WTC11 (cell line): ENCODE results near the gene RTP2. TPM values are rescaled to one million over a fixed set of nuclear protein-coding genes. Genes with fewer than 3 reads are reported as not detected.

Source experiments
- ATAC-seq: fragments of 200-7000 bp; cut with Tn5 transposase; 2 replicates; pipeline ENCODE4 v1.10.0; 2021; ENCODE audit warnings: mild to moderate bottlenecking, moderate library complexity
- CTCF ChIA-PET: fragments of 300-600 bp; sonication (Branson Sonifier 250); formaldehyde crosslinking; loops from one replicate; lab custom pipeline; 2021; ENCODE audit warnings: antibody characterized with exemption; lab: Charles Lee
- POLR2A ChIA-PET: fragments of 350-600 bp; sonication (Branson Sonifier 250); formaldehyde crosslinking; loops from one replicate; lab custom pipeline; 2021; ENCODE audit warnings: antibody characterized with exemption; lab: Charles Lee
- DNase-seq: peaks from one replicate; pipeline ENCODE4 v3.0.0; 2021; ENCODE audit warnings: low spot score
- H3K27ac Mint-ChIP-seq: 2 replicates; pipeline ENCODE4 v1.8.0; 2021; ENCODE audit warnings: mixed read lengths
- H3K27me3 Mint-ChIP-seq: 2 replicates; pipeline ENCODE4 v1.8.0; 2021; ENCODE audit warnings: low read depth, mild to moderate bottlenecking, moderate library complexity, mixed read lengths
- H3K36me3 Mint-ChIP-seq: 2 replicates; pipeline ENCODE4 v1.8.0; 2021; ENCODE audit warnings: mixed read lengths
- H3K4me1 Mint-ChIP-seq: 2 replicates; pipeline ENCODE4 v1.8.0; 2022; ENCODE audit warnings: mixed read lengths
- H3K4me3 Mint-ChIP-seq: 2 replicates; pipeline ENCODE4 v1.8.0; 2021; ENCODE audit warnings: mild to moderate bottlenecking, moderate library complexity, mixed read lengths
- H3K9me3 Mint-ChIP-seq: 2 replicates; pipeline ENCODE4 v1.8.0; 2021; ENCODE audit warnings: mixed read lengths
- ATF1 ChIP-seq: sonication (generic); formaldehyde crosslinking; IDR thresholded peaks from 2 replicates; pipeline ENCODE4 v1.8.1; 2023; ENCODE audit warnings: mild to moderate bottlenecking, moderate library complexity, missing genetic modification reagents
- ZNF232 ChIP-seq: sonication (generic); formaldehyde crosslinking; IDR thresholded peaks from 2 replicates; pipeline ENCODE4 v1.8.0; 2022; ENCODE audit warnings: mild to moderate bottlenecking, missing genetic modification reagents
- ZNF263 ChIP-seq: sonication (generic); formaldehyde crosslinking; IDR thresholded peaks from 2 replicates; pipeline ENCODE4 v1.8.1; 2022; ENCODE audit warnings: low read depth, mild to moderate bottlenecking, moderate library complexity, missing genetic modification reagents
- total RNA-seq: library from RNA; stranded (reverse); gene quantifications from 3 replicates; pipeline ENCODE4 v1.2.3, GENCODE V29; 2021
- TF ChIP-seq, protein P1 (sequence below): sonication (generic); formaldehyde crosslinking; IDR thresholded peaks from 2 replicates; pipeline ENCODE4 v1.8.0; 2022; ENCODE audit warnings: missing genetic modification reagents
- TF ChIP-seq, protein P2 (sequence below): sonication (generic); formaldehyde crosslinking; IDR thresholded peaks from 2 replicates; pipeline ENCODE4 v1.8.1; 2023; ENCODE audit warnings: mild to moderate bottlenecking, moderate library complexity, missing genetic modification reagents
- TF ChIP-seq, protein P3 (sequence below): sonication (generic); formaldehyde crosslinking; IDR thresholded peaks from 2 replicates; pipeline ENCODE4 v1.8.1; 2022; ENCODE audit warnings: low read depth, missing genetic modification reagents, borderline replicate concordance
- TF ChIP-seq, protein P4 (sequence below): sonication (generic); formaldehyde crosslinking; IDR thresholded peaks from 2 replicates; pipeline ENCODE4 v1.8.1; 2023; ENCODE audit warnings: mild to moderate bottlenecking, missing genetic modification reagents
- TF ChIP-seq, protein P5 (sequence below): fragments of 250-450 bp; sonication (Bioruptor Pico); IDR thresholded peaks from 2 replicates; pipeline ENCODE4 v1.9.0; 2021; ENCODE audit warnings: mild to moderate bottlenecking, borderline replicate concordance
- TF ChIP-seq, protein P6 (sequence below): fragments of 250-450 bp; sonication (Bioruptor Pico); IDR thresholded peaks from 2 replicates; pipeline ENCODE4 v2.1.2; 2022; ENCODE audit warnings: mild to moderate bottlenecking, moderate library complexity

Gene RTP2
- total RNA-seq, 1 experiment from 2014 or later, result not detected

DNA sequence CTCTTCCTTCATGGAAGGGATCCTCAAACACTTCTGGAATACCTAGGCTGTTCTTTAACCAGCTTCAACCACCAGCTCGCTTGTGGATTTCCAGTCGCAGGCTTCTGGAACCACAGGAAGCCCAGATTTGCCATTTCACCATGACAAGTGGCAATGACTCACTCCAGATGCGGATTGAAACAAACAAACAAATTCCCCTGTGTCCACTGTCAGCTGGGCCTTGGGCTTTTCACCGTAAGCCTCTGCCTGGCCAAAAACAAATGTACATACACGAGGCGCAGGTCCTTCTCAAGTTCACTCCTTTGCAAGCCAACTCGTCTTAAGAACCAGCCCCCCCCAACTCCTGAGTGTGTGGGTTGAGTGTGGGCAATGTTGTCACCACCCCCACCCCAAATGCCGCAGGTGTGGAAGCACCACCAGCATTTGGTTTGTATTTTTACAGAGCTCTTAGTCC is 34.1 kb upstream of the RTP2 start (continued):
- TF ChIP-seq, protein P1, sequence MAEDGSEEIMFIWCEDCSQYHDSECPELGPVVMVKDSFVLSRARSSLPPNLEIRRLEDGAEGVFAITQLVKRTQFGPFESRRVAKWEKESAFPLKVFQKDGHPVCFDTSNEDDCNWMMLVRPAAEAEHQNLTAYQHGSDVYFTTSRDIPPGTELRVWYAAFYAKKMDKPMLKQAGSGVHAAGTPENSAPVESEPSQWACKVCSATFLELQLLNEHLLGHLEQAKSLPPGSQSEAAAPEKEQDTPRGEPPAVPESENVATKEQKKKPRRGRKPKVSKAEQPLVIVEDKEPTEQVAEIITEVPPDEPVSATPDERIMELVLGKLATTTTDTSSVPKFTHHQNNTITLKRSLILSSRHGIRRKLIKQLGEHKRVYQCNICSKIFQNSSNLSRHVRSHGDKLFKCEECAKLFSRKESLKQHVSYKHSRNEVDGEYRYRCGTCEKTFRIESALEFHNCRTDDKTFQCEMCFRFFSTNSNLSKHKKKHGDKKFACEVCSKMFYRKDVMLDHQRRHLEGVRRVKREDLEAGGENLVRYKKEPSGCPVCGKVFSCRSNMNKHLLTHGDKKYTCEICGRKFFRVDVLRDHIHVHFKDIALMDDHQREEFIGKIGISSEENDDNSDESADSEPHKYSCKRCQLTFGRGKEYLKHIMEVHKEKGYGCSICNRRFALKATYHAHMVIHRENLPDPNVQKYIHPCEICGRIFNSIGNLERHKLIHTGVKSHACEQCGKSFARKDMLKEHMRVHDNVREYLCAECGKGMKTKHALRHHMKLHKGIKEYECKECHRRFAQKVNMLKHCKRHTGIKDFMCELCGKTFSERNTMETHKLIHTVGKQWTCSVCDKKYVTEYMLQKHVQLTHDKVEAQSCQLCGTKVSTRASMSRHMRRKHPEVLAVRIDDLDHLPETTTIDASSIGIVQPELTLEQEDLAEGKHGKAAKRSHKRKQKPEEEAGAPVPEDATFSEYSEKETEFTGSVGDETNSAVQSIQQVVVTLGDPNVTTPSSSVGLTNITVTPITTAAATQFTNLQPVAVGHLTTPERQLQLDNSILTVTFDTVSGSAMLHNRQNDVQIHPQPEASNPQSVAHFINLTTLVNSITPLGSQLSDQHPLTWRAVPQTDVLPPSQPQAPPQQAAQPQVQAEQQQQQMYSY (CRISPR knock-in tag), result no peak
- TF ChIP-seq, protein P2, sequence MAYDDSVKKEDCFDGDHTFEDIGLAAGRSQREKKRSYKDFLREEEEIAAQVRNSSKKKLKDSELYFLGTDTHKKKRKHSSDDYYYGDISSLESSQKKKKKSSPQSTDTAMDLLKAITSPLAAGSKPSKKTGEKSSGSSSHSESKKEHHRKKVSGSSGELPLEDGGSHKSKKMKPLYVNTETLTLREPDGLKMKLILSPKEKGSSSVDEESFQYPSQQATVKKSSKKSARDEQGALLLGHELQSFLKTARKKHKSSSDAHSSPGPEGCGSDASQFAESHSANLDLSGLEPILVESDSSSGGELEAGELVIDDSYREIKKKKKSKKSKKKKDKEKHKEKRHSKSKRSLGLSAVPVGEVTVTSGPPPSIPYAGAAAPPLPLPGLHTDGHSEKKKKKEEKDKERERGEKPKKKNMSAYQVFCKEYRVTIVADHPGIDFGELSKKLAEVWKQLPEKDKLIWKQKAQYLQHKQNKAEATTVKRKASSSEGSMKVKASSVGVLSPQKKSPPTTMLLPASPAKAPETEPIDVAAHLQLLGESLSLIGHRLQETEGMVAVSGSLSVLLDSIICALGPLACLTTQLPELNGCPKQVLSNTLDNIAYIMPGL (CRISPR knock-in tag), result no peak
- TF ChIP-seq, protein P3, sequence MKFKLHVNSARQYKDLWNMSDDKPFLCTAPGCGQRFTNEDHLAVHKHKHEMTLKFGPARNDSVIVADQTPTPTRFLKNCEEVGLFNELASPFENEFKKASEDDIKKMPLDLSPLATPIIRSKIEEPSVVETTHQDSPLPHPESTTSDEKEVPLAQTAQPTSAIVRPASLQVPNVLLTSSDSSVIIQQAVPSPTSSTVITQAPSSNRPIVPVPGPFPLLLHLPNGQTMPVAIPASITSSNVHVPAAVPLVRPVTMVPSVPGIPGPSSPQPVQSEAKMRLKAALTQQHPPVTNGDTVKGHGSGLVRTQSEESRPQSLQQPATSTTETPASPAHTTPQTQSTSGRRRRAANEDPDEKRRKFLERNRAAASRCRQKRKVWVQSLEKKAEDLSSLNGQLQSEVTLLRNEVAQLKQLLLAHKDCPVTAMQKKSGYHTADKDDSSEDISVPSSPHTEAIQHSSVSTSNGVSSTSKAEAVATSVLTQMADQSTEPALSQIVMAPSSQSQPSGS (CRISPR knock-in tag), result no peak
- TF ChIP-seq, protein P4, sequence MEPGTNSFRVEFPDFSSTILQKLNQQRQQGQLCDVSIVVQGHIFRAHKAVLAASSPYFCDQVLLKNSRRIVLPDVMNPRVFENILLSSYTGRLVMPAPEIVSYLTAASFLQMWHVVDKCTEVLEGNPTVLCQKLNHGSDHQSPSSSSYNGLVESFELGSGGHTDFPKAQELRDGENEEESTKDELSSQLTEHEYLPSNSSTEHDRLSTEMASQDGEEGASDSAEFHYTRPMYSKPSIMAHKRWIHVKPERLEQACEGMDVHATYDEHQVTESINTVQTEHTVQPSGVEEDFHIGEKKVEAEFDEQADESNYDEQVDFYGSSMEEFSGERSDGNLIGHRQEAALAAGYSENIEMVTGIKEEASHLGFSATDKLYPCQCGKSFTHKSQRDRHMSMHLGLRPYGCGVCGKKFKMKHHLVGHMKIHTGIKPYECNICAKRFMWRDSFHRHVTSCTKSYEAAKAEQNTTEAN (CRISPR knock-in tag), result no peak
- TF ChIP-seq ATF1 (CRISPR knock-in tag), result no peak

DNA sequence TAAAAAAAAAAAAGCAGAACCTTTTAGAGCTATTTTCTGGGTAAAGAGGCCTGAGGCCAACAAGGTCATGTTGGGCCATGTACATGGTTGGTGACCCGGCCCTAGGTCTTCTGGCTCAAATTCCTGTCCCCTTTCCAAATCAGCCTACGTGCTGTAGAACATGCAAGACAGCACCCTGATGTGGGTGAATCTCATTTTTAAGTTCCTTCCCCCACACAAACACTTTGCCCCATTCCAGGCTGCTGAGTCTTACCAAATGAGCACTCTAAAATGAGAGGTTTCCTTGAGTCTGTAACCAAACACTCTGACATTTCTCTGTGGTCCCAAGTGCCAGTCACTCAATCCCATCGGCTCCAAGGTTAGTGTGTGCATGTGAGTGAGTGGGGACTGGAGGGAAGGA is 33.5 kb upstream of the RTP2 start:
- H3K27me3 Mint-ChIP-seq, result peaks cover 19% of the 10 kb centered on the region
- H3K9me3 Mint-ChIP-seq, result no peaks in the 10 kb centered on the region
- DNase-seq (no peak), ATAC-seq (no peak)
- ChIA-PET POLR2A (interaction anchor here (2.3 kb wide), 1 partner anchor 10 kb away, joined by 12 read pairs; the partner anchor contains the start of gene BCL6), CTCF (interaction anchor here (1.2 to 1.7 kb wide), 4 partner anchors 10 to 1219 kb away, joined by 4 to 5 read pairs (median 5); partner anchors contain the start of gene BCL6)
- H3K4me1 Mint-ChIP-seq, result peaks cover 38% of the 10 kb centered on the region
- TF ChIP-seq, protein P5, sequence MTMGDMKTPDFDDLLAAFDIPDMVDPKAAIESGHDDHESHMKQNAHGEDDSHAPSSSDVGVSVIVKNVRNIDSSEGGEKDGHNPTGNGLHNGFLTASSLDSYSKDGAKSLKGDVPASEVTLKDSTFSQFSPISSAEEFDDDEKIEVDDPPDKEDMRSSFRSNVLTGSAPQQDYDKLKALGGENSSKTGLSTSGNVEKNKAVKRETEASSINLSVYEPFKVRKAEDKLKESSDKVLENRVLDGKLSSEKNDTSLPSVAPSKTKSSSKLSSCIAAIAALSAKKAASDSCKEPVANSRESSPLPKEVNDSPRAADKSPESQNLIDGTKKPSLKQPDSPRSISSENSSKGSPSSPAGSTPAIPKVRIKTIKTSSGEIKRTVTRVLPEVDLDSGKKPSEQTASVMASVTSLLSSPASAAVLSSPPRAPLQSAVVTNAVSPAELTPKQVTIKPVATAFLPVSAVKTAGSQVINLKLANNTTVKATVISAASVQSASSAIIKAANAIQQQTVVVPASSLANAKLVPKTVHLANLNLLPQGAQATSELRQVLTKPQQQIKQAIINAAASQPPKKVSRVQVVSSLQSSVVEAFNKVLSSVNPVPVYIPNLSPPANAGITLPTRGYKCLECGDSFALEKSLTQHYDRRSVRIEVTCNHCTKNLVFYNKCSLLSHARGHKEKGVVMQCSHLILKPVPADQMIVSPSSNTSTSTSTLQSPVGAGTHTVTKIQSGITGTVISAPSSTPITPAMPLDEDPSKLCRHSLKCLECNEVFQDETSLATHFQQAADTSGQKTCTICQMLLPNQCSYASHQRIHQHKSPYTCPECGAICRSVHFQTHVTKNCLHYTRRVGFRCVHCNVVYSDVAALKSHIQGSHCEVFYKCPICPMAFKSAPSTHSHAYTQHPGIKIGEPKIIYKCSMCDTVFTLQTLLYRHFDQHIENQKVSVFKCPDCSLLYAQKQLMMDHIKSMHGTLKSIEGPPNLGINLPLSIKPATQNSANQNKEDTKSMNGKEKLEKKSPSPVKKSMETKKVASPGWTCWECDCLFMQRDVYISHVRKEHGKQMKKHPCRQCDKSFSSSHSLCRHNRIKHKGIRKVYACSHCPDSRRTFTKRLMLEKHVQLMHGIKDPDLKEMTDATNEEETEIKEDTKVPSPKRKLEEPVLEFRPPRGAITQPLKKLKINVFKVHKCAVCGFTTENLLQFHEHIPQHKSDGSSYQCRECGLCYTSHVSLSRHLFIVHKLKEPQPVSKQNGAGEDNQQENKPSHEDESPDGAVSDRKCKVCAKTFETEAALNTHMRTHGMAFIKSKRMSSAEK (CRISPR knock-in tag), result no peak
- TF ChIP-seq ZNF263 (CRISPR knock-in tag) (no peak), ZNF232 (CRISPR knock-in tag) (no peak)
- TF ChIP-seq, protein P6, sequence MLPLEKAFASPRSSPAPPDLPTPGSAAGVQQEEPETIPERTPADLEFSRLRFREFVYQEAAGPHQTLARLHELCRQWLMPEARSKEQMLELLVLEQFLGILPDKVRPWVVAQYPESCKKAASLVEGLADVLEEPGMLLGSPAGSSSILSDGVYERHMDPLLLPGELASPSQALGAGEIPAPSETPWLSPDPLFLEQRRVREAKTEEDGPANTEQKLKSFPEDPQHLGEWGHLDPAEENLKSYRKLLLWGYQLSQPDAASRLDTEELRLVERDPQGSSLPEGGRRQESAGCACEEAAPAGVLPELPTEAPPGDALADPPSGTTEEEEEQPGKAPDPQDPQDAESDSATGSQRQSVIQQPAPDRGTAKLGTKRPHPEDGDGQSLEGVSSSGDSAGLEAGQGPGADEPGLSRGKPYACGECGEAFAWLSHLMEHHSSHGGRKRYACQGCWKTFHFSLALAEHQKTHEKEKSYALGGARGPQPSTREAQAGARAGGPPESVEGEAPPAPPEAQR, result no peak
- no peak overlapping the region for H3K27ac Mint-ChIP-seq
- peaks cover 16% of the 10 kb centered on the region for H3K36me3 Mint-ChIP-seq
- peak overlapping the region; percentile 82; the same call in 1 of the 2 replicates for H3K4me3 Mint-ChIP-seq
